SK-N-SH treated with all-trans-retinoic acid at 6 μM for 48 hours (cell line): ENCODE results near the gene FAM20B.

ENCODE experiments used
- BACH2 ChIP-seq: fragments of 250-450 bp; sonication (Bioruptor Pico); IDR thresholded peaks from 2 replicates; pipeline ENCODE4 v1.9.0; 2021; ENCODE audit warnings: mild to moderate bottlenecking, borderline replicate concordance
- CSDC2 ChIP-seq: fragments of 250-450 bp; sonication (Bioruptor Pico); IDR thresholded peaks from 2 replicates; pipeline ENCODE4 v1.5.0; 2020; ENCODE audit warnings: mild to moderate bottlenecking, moderate library complexity
- GLIS3 ChIP-seq: fragments of 250-450 bp; sonication (Bioruptor Pico); IDR thresholded peaks from 2 replicates; pipeline ENCODE4 v1.5.0; 2020; ENCODE audit warnings: mild to moderate bottlenecking, moderate library complexity
- OSR1 ChIP-seq: fragments of 250-450 bp; sonication (Bioruptor Pico); IDR thresholded peaks from 2 replicates; pipeline ENCODE4 v1.8.0; 2022; ENCODE audit warnings: moderate library complexity, mild to moderate bottlenecking, inconsistent platforms
- PPARA ChIP-seq: fragments of 250-450 bp; sonication (Bioruptor Pico); IDR thresholded peaks from 2 replicates; pipeline ENCODE4 v1.5.0; 2020; ENCODE audit warnings: mild to moderate bottlenecking, borderline replicate concordance
- RARB ChIP-seq: fragments of 250-450 bp; sonication (Bioruptor Pico); IDR thresholded peaks from 2 replicates; pipeline ENCODE4 v1.8.0; 2021; ENCODE audit warnings: mild to moderate bottlenecking, moderate library complexity
- TOX ChIP-seq: fragments of 250-450 bp; sonication (Bioruptor Pico); IDR thresholded peaks from 2 replicates; pipeline ENCODE4 v1.8.0; 2021; ENCODE audit warnings: mild to moderate bottlenecking, moderate library complexity, borderline replicate concordance
- ZFP30 ChIP-seq: fragments of 450-650 bp; formaldehyde crosslinking; IDR thresholded peaks from 2 replicates; pipeline ENCODE4 v1.5.0; 2022; ENCODE audit warnings: mild to moderate bottlenecking, moderate library complexity
- ZNF565 ChIP-seq: fragments of 450-650 bp; formaldehyde crosslinking; conservative IDR thresholded peaks from 2 replicates; pipeline ENCODE4 v1.5.0; 2020; ENCODE audit warnings: low read depth, mild to moderate bottlenecking, moderate library complexity
- ZNF70 ChIP-seq: fragments of 450-650 bp; formaldehyde crosslinking; IDR thresholded peaks from 2 replicates; pipeline ENCODE4 v1.5.0; 2020; ENCODE audit warnings: mild to moderate bottlenecking, moderate library complexity
- TF ChIP-seq, protein P1 (sequence below): fragments of 250-450 bp; sonication (Bioruptor Pico); IDR thresholded peaks from 2 replicates; pipeline ENCODE4 v1.5.1; 2021; ENCODE audit warnings: mild to moderate bottlenecking, moderate library complexity
- TF ChIP-seq, protein P2 (sequence below): fragments of 250-450 bp; sonication (Bioruptor Pico); IDR thresholded peaks from 2 replicates; pipeline ENCODE4 v1.5.1; 2020; ENCODE audit warnings: low read depth, mild to moderate bottlenecking, moderate library complexity
- TF ChIP-seq, protein P3 (sequence below): fragments of 250-450 bp; sonication (Bioruptor Pico); IDR thresholded peaks from 2 replicates; pipeline ENCODE4 v1.8.0; 2021; ENCODE audit warnings: low read depth, mild to moderate bottlenecking, moderate library complexity, borderline replicate concordance
- TF ChIP-seq, protein P4 (sequence below): fragments of 250-450 bp; sonication (Bioruptor Pico); IDR thresholded peaks from 2 replicates; pipeline ENCODE4 v1.8.0; 2020; ENCODE audit warnings: mild to moderate bottlenecking, moderate library complexity, borderline replicate concordance

DNA sequence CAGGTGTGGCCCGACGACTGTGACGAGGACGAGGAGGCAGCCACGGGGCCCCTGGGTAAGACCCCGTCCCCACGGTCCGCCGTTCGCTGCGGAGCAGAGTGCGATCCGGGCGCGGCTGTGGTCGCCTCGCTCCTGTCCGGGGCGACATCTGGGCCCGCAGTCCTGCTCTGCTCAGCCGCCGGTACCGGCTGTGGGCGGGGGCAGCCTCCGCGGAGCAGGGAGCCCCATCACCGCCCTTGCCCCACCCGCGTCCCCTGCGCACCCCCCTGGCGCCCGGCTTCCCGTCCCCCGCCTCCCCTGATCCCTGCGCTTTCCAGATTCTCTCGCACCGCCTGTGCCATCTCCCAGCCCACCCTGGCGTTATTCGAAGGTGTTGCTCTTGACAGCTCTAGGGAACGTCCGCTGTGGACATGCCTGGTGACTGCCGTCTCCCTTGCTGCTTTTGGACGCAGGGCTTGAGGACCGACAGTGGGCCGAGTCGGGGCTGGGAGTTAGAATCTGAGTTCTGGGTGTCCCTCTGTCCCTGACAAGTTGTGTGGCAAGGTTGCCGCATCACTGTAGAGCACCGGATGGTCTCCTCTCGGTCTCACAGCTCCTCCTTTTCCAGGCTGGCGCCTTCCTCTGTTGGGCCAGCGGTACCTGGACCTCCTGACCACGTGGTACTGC, 56.8 kb downstream of the FAM20B start:
- TF ChIP-seq GLIS3 (CRISPR knock-in tag): no peak
- no peak for TF ChIP-seq ZNF565
- no peak for TF ChIP-seq ZFP30 (CRISPR knock-in tag)
- no peak for TF ChIP-seq CSDC2
- TF ChIP-seq, protein P1, sequence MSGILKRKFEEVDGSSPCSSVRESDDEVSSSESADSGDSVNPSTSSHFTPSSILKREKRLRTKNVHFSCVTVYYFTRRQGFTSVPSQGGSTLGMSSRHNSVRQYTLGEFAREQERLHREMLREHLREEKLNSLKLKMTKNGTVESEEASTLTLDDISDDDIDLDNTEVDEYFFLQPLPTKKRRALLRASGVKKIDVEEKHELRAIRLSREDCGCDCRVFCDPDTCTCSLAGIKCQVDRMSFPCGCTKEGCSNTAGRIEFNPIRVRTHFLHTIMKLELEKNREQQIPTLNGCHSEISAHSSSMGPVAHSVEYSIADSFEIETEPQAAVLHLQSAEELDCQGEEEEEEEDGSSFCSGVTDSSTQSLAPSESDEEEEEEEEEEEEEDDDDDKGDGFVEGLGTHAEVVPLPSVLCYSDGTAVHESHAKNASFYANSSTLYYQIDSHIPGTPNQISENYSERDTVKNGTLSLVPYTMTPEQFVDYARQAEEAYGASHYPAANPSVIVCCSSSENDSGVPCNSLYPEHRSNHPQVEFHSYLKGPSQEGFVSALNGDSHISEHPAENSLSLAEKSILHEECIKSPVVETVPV (CRISPR knock-in tag): no peak
- TF ChIP-seq, protein P2, sequence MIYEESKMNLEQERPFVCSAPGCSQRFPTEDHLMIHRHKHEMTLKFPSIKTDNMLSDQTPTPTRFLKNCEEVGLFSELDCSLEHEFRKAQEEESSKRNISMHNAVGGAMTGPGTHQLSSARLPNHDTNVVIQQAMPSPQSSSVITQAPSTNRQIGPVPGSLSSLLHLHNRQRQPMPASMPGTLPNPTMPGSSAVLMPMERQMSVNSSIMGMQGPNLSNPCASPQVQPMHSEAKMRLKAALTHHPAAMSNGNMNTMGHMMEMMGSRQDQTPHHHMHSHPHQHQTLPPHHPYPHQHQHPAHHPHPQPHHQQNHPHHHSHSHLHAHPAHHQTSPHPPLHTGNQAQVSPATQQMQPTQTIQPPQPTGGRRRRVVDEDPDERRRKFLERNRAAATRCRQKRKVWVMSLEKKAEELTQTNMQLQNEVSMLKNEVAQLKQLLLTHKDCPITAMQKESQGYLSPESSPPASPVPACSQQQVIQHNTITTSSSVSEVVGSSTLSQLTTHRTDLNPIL (CRISPR knock-in tag): no peak
- no peak for TF ChIP-seq RARB (CRISPR knock-in tag)
- no peak for TF ChIP-seq PPARA
- TF ChIP-seq, protein P3, sequence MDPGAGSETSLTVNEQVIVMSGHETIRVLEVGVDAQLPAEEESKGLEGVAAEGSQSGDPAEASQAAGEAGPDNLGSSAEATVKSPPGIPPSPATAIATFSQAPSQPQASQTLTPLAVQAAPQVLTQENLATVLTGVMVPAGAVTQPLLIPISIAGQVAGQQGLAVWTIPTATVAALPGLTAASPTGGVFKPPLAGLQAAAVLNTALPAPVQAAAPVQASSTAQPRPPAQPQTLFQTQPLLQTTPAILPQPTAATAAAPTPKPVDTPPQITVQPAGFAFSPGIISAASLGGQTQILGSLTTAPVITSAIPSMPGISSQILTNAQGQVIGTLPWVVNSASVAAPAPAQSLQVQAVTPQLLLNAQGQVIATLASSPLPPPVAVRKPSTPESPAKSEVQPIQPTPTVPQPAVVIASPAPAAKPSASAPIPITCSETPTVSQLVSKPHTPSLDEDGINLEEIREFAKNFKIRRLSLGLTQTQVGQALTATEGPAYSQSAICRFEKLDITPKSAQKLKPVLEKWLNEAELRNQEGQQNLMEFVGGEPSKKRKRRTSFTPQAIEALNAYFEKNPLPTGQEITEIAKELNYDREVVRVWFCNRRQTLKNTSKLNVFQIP (CRISPR knock-in tag): no peak
- TF ChIP-seq OSR1 (CRISPR knock-in tag): no peak
- TF ChIP-seq, protein P4, sequence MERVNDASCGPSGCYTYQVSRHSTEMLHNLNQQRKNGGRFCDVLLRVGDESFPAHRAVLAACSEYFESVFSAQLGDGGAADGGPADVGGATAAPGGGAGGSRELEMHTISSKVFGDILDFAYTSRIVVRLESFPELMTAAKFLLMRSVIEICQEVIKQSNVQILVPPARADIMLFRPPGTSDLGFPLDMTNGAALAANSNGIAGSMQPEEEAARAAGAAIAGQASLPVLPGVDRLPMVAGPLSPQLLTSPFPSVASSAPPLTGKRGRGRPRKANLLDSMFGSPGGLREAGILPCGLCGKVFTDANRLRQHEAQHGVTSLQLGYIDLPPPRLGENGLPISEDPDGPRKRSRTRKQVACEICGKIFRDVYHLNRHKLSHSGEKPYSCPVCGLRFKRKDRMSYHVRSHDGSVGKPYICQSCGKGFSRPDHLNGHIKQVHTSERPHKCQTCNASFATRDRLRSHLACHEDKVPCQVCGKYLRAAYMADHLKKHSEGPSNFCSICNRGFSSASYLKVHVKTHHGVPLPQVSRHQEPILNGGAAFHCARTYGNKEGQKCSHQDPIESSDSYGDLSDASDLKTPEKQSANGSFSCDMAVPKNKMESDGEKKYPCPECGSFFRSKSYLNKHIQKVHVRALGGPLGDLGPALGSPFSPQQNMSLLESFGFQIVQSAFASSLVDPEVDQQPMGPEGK (CRISPR knock-in tag): no peak
- TF ChIP-seq ZNF70 (CRISPR knock-in tag): no peak
- no peak for TF ChIP-seq TOX (CRISPR knock-in tag)
- TF ChIP-seq BACH2 (CRISPR knock-in tag): no peak
